CD14-positive monocyte (primary cell): Measurements from ENCODE around the gene TARS3. TPM values are rescaled to one million over a fixed set of nuclear protein-coding genes. Genes with fewer than 3 reads are reported as not detected.

Source experiments
- DNase-seq, 3 donors: peaks; one replicate each; pipeline ENCODE4 v3.0.0-alpha.2; 2011 to 2022
- H2AFZ ChIP-seq: 2 replicates; pipeline ENCODE4 v1.6.0; 2012; ENCODE audit warnings: mild to moderate bottlenecking, low read depth, low read length, inconsistent platforms; ENCODE audit not compliant: insufficient read depth, poor library complexity, severe bottlenecking
- H3K27ac ChIP-seq, 2 donors: 1 replicate in 1 of 2; 2 replicates in 1 of 2; pipeline ENCODE4 v1.5.1; 2012 to 2013; ENCODE audit warnings: low read length in 2 of 2, control low read depth in 1 of 2, inconsistent platforms in 1 of 2, low read depth in 1 of 2, mild to moderate bottlenecking in 1 of 2
- H3K27me3 ChIP-seq, 2 donors: one replicate each; pipeline versions ENCODE4 v1.6.0 to v1.6.1; 2011 to 2013; ENCODE audit warnings: low read length in 2 of 2; ENCODE audit not compliant: control insufficient read depth in 2 of 2, insufficient read depth in 2 of 2
- H3K36me3 ChIP-seq, 2 donors: replicated peaks in 1 of 2; 1 replicate in 1 of 2; 2 replicates in 1 of 2; pipeline versions ENCODE4 v1.5.1 to v1.6.1; 2012 to 2013; ENCODE audit warnings: low read length in 2 of 2, control low read depth in 1 of 2, inconsistent platforms in 1 of 2, mild to moderate bottlenecking in 1 of 2; ENCODE audit not compliant: insufficient read depth in 2 of 2, control insufficient read depth in 1 of 2
- H3K4me1 ChIP-seq, 2 donors: 1 replicate in 1 of 2; 2 replicates in 1 of 2; pipeline versions ENCODE4 v1.5.1 to v1.6.1; 2012 to 2013; ENCODE audit warnings: low read length in 2 of 2, control low read depth in 1 of 2, inconsistent platforms in 1 of 2, mild to moderate bottlenecking in 1 of 2, moderate library complexity in 1 of 2; ENCODE audit not compliant: insufficient read depth in 2 of 2, control insufficient read depth in 1 of 2
- H3K4me2 ChIP-seq: replicated peaks from 2 replicates; pipeline ENCODE3; 2012; ENCODE audit warnings: low read length, moderate library complexity, mild to moderate bottlenecking; ENCODE audit not compliant: poor library complexity, severe bottlenecking; ENCODE audit errors: extremely low read depth
- H3K4me3 ChIP-seq, 3 experiments: fragments of 200-600 bp in 1 of 3; sonication (generic) in 1 of 3; replicated peaks in 1 of 3; 1 replicate in 2 of 3; 2 replicates in 1 of 3; pipeline ENCODE4 v1.5.1; 2011 to 2013; ENCODE audit warnings: low read length in 3 of 3, mild to moderate bottlenecking in 3 of 3, control low read depth in 2 of 3, low read depth in 2 of 3, inconsistent platforms in 1 of 3, moderate library complexity in 1 of 3
- H3K79me2 ChIP-seq: 2 replicates; pipeline ENCODE4 v1.6.0; 2012; ENCODE audit warnings: mild to moderate bottlenecking, control low read depth, inconsistent platforms, low read length, moderate library complexity; ENCODE audit not compliant: insufficient read depth
- H3K9ac ChIP-seq: 2 replicates; pipeline ENCODE4 v1.6.0; 2017; ENCODE audit warnings: low read length, mild to moderate bottlenecking; ENCODE audit not compliant: insufficient read depth, poor library complexity, severe bottlenecking
- H3K9me3 ChIP-seq, 2 donors: replicated peaks in 1 of 2; 1 replicate in 1 of 2; 2 replicates in 1 of 2; pipeline versions ENCODE4 v1.5.1 to v1.6.1; 2012 to 2013; ENCODE audit warnings: low read length in 2 of 2, control low read depth in 1 of 2; ENCODE audit not compliant: control insufficient read depth in 1 of 2, insufficient read depth in 1 of 2
- H4K20me1 ChIP-seq: 2 replicates; pipeline ENCODE4 v1.6.0; 2012; ENCODE audit warnings: mild to moderate bottlenecking, low read length, control low read depth, moderate library complexity; ENCODE audit not compliant: insufficient read depth
- H3K27ac Mint-ChIP-seq, 7 donors: one replicate each; pipeline ENCODE4 v1.8.0; 2020; ENCODE audit warnings: mild to moderate bottlenecking in 7 of 7, mixed read lengths in 7 of 7, moderate library complexity in 6 of 7, inconsistent platforms in 2 of 7
- H3K27me3 Mint-ChIP-seq, 3 donors: one replicate each; pipeline ENCODE4 v1.8.0; 2021 to 2022; ENCODE audit warnings: low read depth in 3 of 3, mild to moderate bottlenecking in 3 of 3, mixed read lengths in 3 of 3, moderate library complexity in 3 of 3, inconsistent platforms in 1 of 3
- H3K36me3 Mint-ChIP-seq, 2 donors: one replicate each; pipeline ENCODE4 v1.8.0; 2020; ENCODE audit warnings: mixed read lengths in 2 of 2, inconsistent platforms in 1 of 2, mild to moderate bottlenecking in 1 of 2
- H3K4me1 Mint-ChIP-seq: one replicate; pipeline ENCODE4 v1.8.0; 2020; ENCODE audit warnings: mild to moderate bottlenecking, mixed read lengths
- H3K4me3 Mint-ChIP-seq, 2 donors: one replicate each; pipeline ENCODE4 v1.8.0; 2020; ENCODE audit warnings: mild to moderate bottlenecking in 2 of 2, mixed read lengths in 2 of 2, moderate library complexity in 1 of 2
- H3K9me3 Mint-ChIP-seq, 7 donors: one replicate each; pipeline ENCODE4 v1.8.0; 2020 to 2022; ENCODE audit warnings: mixed read lengths in 7 of 7, mild to moderate bottlenecking in 6 of 7, moderate library complexity in 6 of 7, inconsistent platforms in 2 of 7
- WGBS: methylation state at CpG from one replicate; pipeline ENCODE4 v1.1.5; 2013; ENCODE audit warnings: missing lambda C conversion rate; ENCODE audit not compliant: insufficient coverage; 5-methylcytosine and 5-hydroxymethylcytosine counted together
- intact Hi-C, 2 donors: fragments of 100-400 bp; cut with micrococcal nuclease; formaldehyde crosslinking; loops; one replicate each; pipeline versions ENCODE4 v1.15.0 to v1.15.1; 2023
- polyA plus RNA-seq, 3 donors: library from polyadenylated mRNA; depleted of rRNA in 1 of 3; unstranded in 2 of 3; stranded (reverse) in 1 of 3; fragments of 300-500 nt in 2 of 3; fragments of >200 nt in 1 of 3; fragmentation: Illumina TruSeq in 2 of 3; gene quantifications; 1 replicate in 2 of 3; 2 replicates in 1 of 3; pipeline ENCODE4 v1.2.3, GENCODE V29; 2012 to 2021
- TF ChIP-seq, protein P1 (sequence below): fragments of 200-600 bp; IDR thresholded peaks from one replicate; pipeline ENCODE4 v1.8.0; 2022; ENCODE audit warnings: antibody characterized with exemption, mild to moderate bottlenecking

The TARS3 gene
- polyA plus RNA-seq, 3 donors: 1.3 to 2.4 (median 1.8) TPM

DNA sequence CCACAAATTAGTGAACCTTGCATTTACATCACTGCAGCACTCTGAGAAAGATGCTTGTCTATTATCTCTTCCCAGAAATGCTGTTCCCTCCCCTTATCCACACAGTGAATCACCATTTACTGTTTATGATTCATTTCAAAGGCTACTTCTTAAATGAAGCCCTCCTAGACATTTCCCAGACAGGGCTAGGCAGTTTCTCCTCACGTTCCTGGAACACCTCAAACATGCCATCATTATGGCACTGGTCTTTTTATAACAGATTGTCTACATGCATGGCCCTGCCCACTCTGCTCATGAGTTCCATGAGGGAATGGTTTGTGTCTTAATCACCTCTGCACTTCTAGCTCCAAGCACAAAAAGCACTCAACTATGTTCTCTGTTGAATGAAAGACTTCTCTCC, 39.9 kb downstream of the TARS3 start:
- Mint-ChIP-seq H3K27ac (no peak overlapping the region), H3K36me3 (peaks cover 25 to 44% of the 10 kb centered on the region in 2 donors), H3K9me3 (no peaks in the 10 kb centered on the region), H3K4me1 (no peaks in the 10 kb centered on the region), H3K27me3 (no peaks in the 10 kb centered on the region), H3K4me3 (no peak overlapping the region)
- Histone ChIP-seq H3K4me1 (no peaks in the 10 kb centered on the region), H3K27me3 (no peaks in the 10 kb centered on the region), H3K9me3 (no peaks in the 10 kb centered on the region), H3K79me2 (no peaks in the 10 kb centered on the region), H3K36me3 (peaks cover 0 to 3% of the 10 kb centered on the region in 2 donors), H4K20me1 (no peaks in the 10 kb centered on the region), H3K27ac (no peak overlapping the region), H3K9ac (no peak overlapping the region), H3K4me3 (no peak overlapping the region), H2AFZ (no peak overlapping the region), H3K4me2 (no peak overlapping the region)
- TF ChIP-seq, protein P1, sequence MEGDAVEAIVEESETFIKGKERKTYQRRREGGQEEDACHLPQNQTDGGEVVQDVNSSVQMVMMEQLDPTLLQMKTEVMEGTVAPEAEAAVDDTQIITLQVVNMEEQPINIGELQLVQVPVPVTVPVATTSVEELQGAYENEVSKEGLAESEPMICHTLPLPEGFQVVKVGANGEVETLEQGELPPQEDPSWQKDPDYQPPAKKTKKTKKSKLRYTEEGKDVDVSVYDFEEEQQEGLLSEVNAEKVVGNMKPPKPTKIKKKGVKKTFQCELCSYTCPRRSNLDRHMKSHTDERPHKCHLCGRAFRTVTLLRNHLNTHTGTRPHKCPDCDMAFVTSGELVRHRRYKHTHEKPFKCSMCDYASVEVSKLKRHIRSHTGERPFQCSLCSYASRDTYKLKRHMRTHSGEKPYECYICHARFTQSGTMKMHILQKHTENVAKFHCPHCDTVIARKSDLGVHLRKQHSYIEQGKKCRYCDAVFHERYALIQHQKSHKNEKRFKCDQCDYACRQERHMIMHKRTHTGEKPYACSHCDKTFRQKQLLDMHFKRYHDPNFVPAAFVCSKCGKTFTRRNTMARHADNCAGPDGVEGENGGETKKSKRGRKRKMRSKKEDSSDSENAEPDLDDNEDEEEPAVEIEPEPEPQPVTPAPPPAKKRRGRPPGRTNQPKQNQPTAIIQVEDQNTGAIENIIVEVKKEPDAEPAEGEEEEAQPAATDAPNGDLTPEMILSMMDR: no peak
- DNase-seq: no peak
- intact Hi-C loops: no loop called here
- 86% methylated on average over 1 of the region's 1 CpG for WGBS

- peaks cover 0 to 1% (median 0%) of the 10 kb centered on the region in 3 donors for H3K27me3 Mint-ChIP-seq
- WGBS: no CpG with 5 or more reads among the region's 2 CpGs
- TF ChIP-seq, protein P1: no peak
- no peaks in the 10 kb centered on the region for H3K9me3 Mint-ChIP-seq
- intact Hi-C loops: no loop called here
- H2AFZ ChIP-seq: no peak overlapping the region
- H3K36me3 Mint-ChIP-seq: peaks cover 22 to 33% of the 10 kb centered on the region in 2 donors
- H3K4me1 ChIP-seq: no peaks in the 10 kb centered on the region
- no peaks in the 10 kb centered on the region for H3K9me3 ChIP-seq
- H3K4me3 Mint-ChIP-seq: no peak overlapping the region
- peak overlapping the region in 1 of 7 donors; percentile 20 for H3K27ac Mint-ChIP-seq
- no peak overlapping the region for H3K4me3 ChIP-seq
- H3K27me3 ChIP-seq: no peaks in the 10 kb centered on the region
- no peaks in the 10 kb centered on the region for H3K4me1 Mint-ChIP-seq
- H3K9ac ChIP-seq: no peak overlapping the region
- H3K79me2 ChIP-seq: no peaks in the 10 kb centered on the region
- H3K36me3 ChIP-seq: peaks cover 3 to 4% of the 10 kb centered on the region in 2 donors
- H4K20me1 ChIP-seq: no peaks in the 10 kb centered on the region
- no peak overlapping the region for H3K27ac ChIP-seq
- no peak overlapping the region for H3K4me2 ChIP-seq
- no peak for DNase-seq
Measured at GRCh38 chr15:101679806-101680205, 44.5 kb downstream of the TARS3 start.
